Measurements from ENCODE around the gene SDF4. TPM values are rescaled to one million over a fixed set of nuclear protein-coding genes. Genes with fewer than 3 reads are reported as not detected.

The SDF4 gene
- total RNA-seq, 1 donor from 2014 or later: 74.2 TPM

DNA sequence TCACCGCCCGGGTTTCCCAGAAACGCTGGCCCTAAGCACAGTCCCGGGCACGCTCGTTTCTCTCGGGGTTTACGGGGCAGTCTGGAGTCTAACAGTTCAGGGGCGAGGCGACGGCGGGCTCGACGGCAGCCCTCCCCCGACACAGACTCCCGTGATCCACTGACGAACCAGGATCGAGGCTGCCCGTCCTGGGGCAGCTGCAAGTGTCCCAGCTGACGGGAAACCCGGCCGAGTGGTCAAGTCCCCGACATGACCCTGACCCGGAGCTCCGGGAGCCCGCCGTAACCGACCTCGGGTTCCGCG lies 41.4 kb upstream of the SDF4 start:
- H3K9me3 ChIP-seq: no peaks in the 10 kb centered on the region
- peak overlapping the region; percentile 87 to 97 for H3K4me3 ChIP-seq
- H3K4me1 ChIP-seq: peaks cover 56% of the 10 kb centered on the region
- no peak for TF ChIP-seq CTCF (IDR thresholded peaks at IDR 0.05)
- no peak for TF ChIP-seq POLR2AphosphoS5 (IDR thresholded peaks at IDR 0.05; ENCODE audit: insufficient read depth in 1 of 2, low read depth in 1 of 2)
- no peak for TF ChIP-seq POLR2A (IDR thresholded peaks at IDR 0.05)
- peak overlapping the region; percentile 84 for H3K27ac ChIP-seq
- H3K36me3 ChIP-seq: peaks cover 0 to 3% of the 10 kb centered on the region in 2 donors
- intact Hi-C loops (cut with DNase I): no loop called here
- no peak for DNase-seq (ENCODE audit: extremely low spot score in 2 of 2)
- H3K27me3 ChIP-seq: no peaks in the 10 kb centered on the region

- no peaks in the 10 kb centered on the region for H3K9me3 ChIP-seq
- H3K27ac ChIP-seq: peak overlapping the region; percentile 84
- DNase-seq (ENCODE audit: extremely low spot score in 2 of 2): no peak
- H3K27me3 ChIP-seq: no peaks in the 10 kb centered on the region
- H3K4me1 ChIP-seq: peaks cover 56% of the 10 kb centered on the region
- peaks cover 0 to 6% of the 10 kb centered on the region in 2 donors for H3K36me3 ChIP-seq
- H3K4me3 ChIP-seq: peak overlapping the region; percentile 87 to 97
- TF ChIP-seq POLR2A (IDR thresholded peaks at IDR 0.05) (no peak), POLR2AphosphoS5 (IDR thresholded peaks at IDR 0.05; ENCODE audit: insufficient read depth in 1 of 2, low read depth in 1 of 2) (peak in 1 of 2 donors; percentile 11)
- intact Hi-C loops (cut with DNase I): no loop called here
Measured at GRCh38 chr1:1272341-1273208, 40.8 kb upstream of the SDF4 start.

GRCh38 chr1:1270813-1271212 lies 39.0 kb upstream of the SDF4 start:
- Histone ChIP-seq H3K36me3 (peaks cover 0 to 18% of the 10 kb centered on the region in 2 donors), H3K9me3 (no peaks in the 10 kb centered on the region), H3K4me1 (peaks cover 56% of the 10 kb centered on the region), H3K4me3 (peak overlapping the region in 1 of 2 donors; percentile 21), H3K27me3 (no peaks in the 10 kb centered on the region), H3K27ac (no peak overlapping the region)
- TF ChIP-seq CTCF (IDR thresholded peaks at IDR 0.05) (no peak), POLR2AphosphoS5 (IDR thresholded peaks at IDR 0.05; ENCODE audit: insufficient read depth in 1 of 2, low read depth in 1 of 2) (no peak), POLR2A (IDR thresholded peaks at IDR 0.05) (no peak)
- no peak for DNase-seq (ENCODE audit: extremely low spot score in 2 of 2)
- intact Hi-C loops (cut with DNase I): no loop called here

GRCh38 chr1:1268284-1268682 lies 36.5 kb upstream of the SDF4 start:
- Histone ChIP-seq H3K27me3 (no peaks in the 10 kb centered on the region), H3K27ac (no peak overlapping the region), H3K36me3 (peaks cover 0 to 36% of the 10 kb centered on the region in 2 donors), H3K9me3 (no peaks in the 10 kb centered on the region), H3K4me1 (peaks cover 41% of the 10 kb centered on the region), H3K4me3 (no peak overlapping the region)
- TF ChIP-seq POLR2AphosphoS5 (IDR thresholded peaks at IDR 0.05; ENCODE audit: insufficient read depth in 1 of 2, low read depth in 1 of 2) (no peak), CTCF (IDR thresholded peaks at IDR 0.05) (no peak), POLR2A (IDR thresholded peaks at IDR 0.05) (no peak)
- intact Hi-C loops (cut with DNase I): no loop called here
- DNase-seq (ENCODE audit: extremely low spot score in 2 of 2): no peak

GRCh38 chr1:1267488-1268283 lies 35.9 kb upstream of the SDF4 start:
- H3K4me1 ChIP-seq: peaks cover 36% of the 10 kb centered on the region
- no peak for TF ChIP-seq POLR2A (IDR thresholded peaks at IDR 0.05)
- no peak for TF ChIP-seq POLR2AphosphoS5 (IDR thresholded peaks at IDR 0.05; ENCODE audit: insufficient read depth in 1 of 2, low read depth in 1 of 2)
- no peak for TF ChIP-seq CTCF (IDR thresholded peaks at IDR 0.05)
- H3K36me3 ChIP-seq: peaks cover 0 to 42% of the 10 kb centered on the region in 2 donors

More at GRCh38 chr1:1267488-1268283, 35.9 kb upstream of the SDF4 start:
- Histone ChIP-seq H3K27me3 (no peaks in the 10 kb centered on the region), H3K27ac (no peak overlapping the region), H3K9me3 (no peaks in the 10 kb centered on the region), H3K4me3 (no peak overlapping the region)
- no peak for DNase-seq (ENCODE audit: extremely low spot score in 2 of 2)
- intact Hi-C loops (cut with DNase I): no loop called here

All from vagina (tissue), 2 donors.